Activated CD4-positive, CD25-positive, alpha-beta regulatory T cell treated with anti-CD3 and anti-CD28 coated beads, Interleukin-2, amount 50 U/mL, for 72 hours (primary cell): ENCODE measurements around the gene RAB33A.

Source experiments
- DNase-seq: peaks from one replicate; pipeline ENCODE4 v3.0.0; 2021

RAB33A gene

DNA sequence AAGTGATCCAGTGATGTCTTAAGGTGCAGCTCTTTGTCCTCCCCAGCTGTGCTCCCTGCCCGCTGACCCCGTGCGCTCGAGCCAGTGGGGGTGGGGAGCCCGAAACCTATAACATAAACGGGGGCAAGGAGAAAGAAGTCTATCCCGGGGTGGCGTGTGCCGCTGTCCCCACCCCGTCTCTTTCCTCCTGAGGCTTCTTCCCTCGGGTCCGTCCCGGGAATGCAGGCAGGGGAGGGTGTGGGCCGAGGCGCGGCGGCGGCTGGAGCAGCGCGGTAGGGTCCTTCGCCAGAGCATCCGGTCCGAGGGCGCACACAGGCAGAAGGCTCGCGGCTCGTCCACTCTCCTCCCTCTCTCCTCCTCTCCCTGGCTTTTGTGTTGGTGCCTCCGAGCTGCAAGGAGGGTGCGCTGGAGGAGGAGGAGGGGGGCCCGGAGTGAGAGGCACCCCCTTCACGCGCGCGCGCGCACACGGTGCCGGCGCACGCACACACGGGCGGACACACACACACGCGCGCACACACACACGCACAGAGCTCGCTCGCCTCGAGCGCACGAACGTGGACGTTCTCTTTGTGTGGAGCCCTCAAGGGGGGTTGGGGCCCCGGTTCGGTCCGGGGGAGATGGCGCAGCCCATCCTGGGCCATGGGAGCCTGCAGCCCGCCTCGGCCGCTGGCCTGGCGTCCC lies at the start of gene RAB33A:
Gene RAB33A, plus strand, starts transcription at position 517 of the 681 bp plus-strand sequence. Its CDS starts 101 bp downstream, at position 618.
- DNase-seq: peak; percentile 51

GRCh38 chrX:130124577-130124976 lies 47.2 kb upstream of the RAB33A start:
- no peak for DNase-seq

DNA sequence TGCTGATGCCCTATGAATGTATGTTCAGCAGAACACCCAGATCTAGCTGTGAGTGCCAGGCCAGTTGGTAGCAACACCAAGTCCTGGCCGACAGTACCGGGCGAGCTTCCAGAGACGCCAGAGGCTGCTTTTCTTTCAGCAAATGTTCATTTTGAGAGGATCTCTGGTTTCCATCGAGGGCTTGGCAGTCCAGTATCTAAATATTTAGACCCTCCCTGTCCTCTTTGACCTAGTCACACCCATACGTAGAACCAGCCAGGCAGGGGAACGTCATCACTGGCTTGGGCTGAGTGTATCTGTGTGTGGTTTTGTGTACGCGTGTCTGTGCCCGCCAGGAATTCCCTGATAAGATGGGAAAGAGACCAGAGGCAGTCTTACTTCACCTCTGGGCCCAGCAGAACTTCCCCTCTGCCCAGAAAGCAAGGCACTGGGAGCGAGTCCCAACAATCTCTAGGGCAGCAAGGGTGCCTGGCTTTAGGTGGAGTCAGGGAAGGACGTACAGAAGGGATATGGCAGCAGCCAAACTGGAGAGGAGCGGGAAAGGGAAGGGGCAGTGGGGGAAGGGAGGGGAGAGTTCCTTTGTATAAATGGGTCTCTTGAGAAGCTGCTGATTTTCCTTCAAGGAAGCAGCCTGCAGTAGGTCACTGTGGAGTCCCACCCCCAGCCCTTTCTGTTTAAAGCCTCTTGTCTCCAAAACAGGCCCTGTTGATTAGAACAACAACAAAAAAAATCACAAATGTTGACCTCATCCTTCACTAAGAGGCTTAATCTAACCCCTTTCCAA lies 46.5 kb upstream of the RAB33A start:
- no peak for DNase-seq

DNA sequence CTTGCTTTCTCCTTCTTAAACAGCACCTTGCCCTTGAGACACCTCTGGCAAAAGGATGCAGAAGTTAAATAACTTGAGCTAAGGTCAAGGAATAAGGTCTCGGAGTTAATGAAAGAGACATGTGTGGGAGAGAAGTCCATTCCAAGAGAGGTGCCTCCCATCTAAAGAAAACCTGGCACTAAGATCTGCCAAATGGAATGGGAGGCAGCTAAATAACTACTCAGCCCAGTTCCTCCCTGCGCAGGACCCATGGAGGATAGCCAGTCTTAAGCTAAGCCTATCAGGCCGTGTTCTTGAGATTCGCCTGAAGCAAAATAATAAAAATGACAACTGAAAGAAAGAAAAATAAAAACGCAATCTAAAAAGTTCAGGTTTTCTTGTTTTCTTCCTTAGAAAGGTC lies 40.8 kb upstream of the RAB33A start:
- no peak for DNase-seq

DNA sequence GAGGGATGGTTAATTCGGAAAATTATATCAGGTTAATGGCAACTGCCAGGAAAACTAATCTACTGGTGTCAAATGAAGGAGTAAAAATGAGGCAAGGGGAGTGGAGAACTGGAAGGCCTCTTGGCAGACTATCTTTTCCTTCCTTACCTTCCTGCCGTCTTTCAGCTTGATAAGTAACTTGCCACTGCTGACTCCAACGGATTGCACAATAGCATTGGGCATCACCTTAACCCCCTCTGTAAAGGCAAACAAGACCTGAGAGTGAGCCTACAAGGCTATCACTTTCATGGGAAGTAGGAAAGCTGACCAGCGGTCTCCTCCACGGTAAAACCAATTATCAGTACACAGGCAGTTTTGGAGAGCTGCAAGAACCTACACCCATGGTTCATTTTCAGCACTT lies 35.3 kb upstream of the RAB33A start:
- DNase-seq: no peak

GRCh38 chrX:130136961-130137360 lies 34.8 kb upstream of the RAB33A start:
- no peak for DNase-seq

GRCh38 chrX:130139474-130140201 lies 32.1 kb upstream of the RAB33A start:
- DNase-seq: no peak

- no peak for DNase-seq
These were observed 27.3 kb upstream of the RAB33A start for GRCh38 chrX:130144509-130144908.

DNA sequence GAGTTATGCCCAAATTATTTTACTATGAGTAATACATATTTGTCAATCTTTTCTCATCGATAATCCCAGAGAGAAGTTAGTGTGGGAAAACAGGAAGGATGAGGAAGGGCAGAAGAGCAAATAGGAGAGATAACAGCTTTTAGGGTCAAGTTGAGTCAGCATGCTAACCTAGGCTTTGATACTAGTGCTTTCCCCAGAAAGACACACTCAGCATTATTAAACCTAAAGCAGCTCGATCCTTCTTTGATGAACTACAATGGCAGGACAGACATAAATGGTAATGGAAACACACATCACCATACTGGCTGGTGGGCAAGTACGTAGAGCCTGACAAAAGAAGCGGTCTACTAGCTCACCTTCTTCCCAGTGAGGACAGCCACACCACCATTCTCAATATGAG lies 26.6 kb upstream of the RAB33A start:
- no peak for DNase-seq

GRCh38 chrX:130147631-130148030 lies 24.1 kb upstream of the RAB33A start:
- DNase-seq: no peak

GRCh38 chrX:130155564-130155963 lies 16.2 kb upstream of the RAB33A start:
- no peak for DNase-seq

GRCh38 chrX:130158311-130158710 lies 13.5 kb upstream of the RAB33A start:
- no peak for DNase-seq

DNA sequence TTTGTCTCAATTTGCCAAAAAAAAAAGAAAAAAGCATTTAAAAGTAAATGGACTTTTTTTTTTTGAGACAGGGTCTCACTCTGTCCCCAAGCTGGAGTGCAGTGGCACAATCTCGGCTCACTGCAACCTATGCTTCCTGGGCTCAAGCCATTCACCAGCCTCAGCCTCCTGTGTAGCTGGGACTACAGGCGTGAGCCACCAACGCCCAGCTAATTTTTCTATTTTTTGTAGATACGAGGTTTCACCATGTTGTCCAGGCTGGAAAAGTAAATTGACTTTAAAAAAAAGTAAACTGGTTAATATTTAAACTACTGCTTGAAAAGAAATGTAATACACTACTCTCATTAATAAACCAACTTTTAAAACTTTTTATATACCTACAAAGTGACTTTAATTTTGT lies 12.0 kb upstream of the RAB33A start:
- DNase-seq: no peak

- no peak for DNase-seq
These were observed 9.5 kb upstream of the RAB33A start for GRCh38 chrX:130162094-130162735.

DNA sequence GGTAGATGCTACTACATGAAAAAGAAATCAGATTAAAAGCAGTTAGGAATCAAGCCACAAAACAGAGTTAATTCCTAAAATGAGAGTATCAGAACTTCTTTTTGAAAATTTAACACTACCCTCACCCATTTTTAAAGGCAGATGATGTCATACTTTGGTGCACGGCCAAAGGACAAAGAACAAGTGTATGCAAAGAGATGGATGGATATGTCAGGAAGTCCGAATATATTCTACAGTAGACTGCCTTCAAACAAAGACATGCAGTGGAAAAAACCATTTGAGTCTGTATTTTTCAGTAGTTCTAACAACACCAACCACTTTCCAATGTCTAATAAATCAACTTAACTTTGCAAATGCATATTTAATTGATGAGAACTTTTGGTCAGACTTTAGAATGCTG lies 8.4 kb upstream of the RAB33A start:
- DNase-seq: no peak

- no peak for DNase-seq
These were observed 6.5 kb upstream of the RAB33A start for GRCh38 chrX:130165181-130165702.

GRCh38 chrX:130165703-130166502 lies 5.9 kb upstream of the RAB33A start, which contains the start of gene AIFM1:
Gene AIFM1 (minus strand): TSS chrX:130165841. CDS start chrX:130165656, 185 bp downstream.
- peak; percentile 82 for DNase-seq

DNA sequence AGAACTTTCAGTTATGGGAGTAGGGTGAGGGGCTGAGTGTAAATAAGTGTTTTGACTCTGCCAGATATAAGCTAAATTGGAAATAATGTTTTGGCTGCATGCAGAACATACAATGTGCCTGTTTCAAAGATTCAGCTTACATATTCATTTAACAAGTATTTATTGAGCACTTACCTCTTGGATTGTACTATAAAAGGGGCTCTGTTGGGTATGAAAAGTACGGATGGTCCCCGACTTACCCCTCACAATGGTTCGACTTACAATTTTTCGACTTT lies 5.3 kb upstream of the RAB33A start:
- DNase-seq: no peak

DNA sequence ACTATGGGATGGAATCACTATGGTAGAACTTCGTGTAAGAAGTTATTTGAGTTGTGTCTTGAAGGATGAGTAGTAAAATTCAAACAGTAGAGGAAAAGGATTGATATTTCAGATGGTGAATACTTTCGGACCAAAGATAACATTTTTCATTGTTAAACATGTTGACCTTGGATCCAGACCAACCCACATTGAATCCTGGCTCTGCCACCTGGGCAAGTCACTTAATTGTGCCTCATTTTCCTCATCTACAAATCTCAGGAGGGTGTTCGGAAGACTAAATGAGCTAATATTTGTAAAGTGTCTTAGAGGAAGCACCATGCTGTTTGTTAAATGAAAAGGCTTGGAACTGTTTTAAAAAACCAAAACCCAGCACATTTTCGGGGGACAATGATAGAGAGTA lies 4.7 kb upstream of the RAB33A start:
- DNase-seq: no peak

- peak; percentile 59 for DNase-seq
These were observed 863 bp upstream of the RAB33A start for GRCh38 chrX:130170752-130171445.

- DNase-seq: no peak
These were observed 524 bp downstream of the RAB33A start for GRCh38 chrX:130172127-130172845.
